Measurements from ENCODE around the gene IVNS1ABP.
A peak's percentile ranks its signal among the peaks of the same experiment; 100 is the strongest.
"Not testable (repeated sequence)": the region's sequence is repeated elsewhere in the genome, so short reads cannot be mapped to it uniquely, and the experiment has no call there.

The IVNS1ABP gene

GRCh38 chr1:185317034-185317885, at the start of gene IVNS1ABP:
TSS of gene IVNS1ABP (minus strand) at chr1:185317243. CDS start at chr1:185309493, 7,750 bp downstream.
- peak within 1 kb of the TSS; percentile 98 for H3K4me3 ChIP-seq (ENCODE audit: low read length)
- peak; percentile 97 for DNase-seq (ENCODE audit: low read depth)
- no peaks in the 10 kb centered on the region for H3K9me3 ChIP-seq (ENCODE audit: control insufficient read depth, low read length)
- peaks cover 32% of the 10 kb centered on the region for H3K4me1 ChIP-seq (ENCODE audit: control insufficient read depth, insufficient read depth, low read length)
- H3K9ac ChIP-seq (ENCODE audit: low read length) = peak within 1 kb of the TSS; percentile 95
- H3K27me3 ChIP-seq (replicated peaks; ENCODE audit: control insufficient read depth, insufficient read depth, low read length) = no peaks in the 10 kb centered on the region
- H3K36me3 ChIP-seq (ENCODE audit: control insufficient read depth, insufficient read depth, low read length, severe bottlenecking) = no peaks in the 10 kb centered on the region

GRCh38 chr1:185365951-185366350, 48.9 kb upstream of the IVNS1ABP start:
- no peaks in the 10 kb centered on the region for H3K36me3 ChIP-seq (ENCODE audit: control insufficient read depth, insufficient read depth, low read length, severe bottlenecking)
- DNase-seq (ENCODE audit: low read depth) = no peak
- H3K4me3 ChIP-seq (ENCODE audit: low read length) = no peak overlapping the region
- peaks cover 9% of the 10 kb centered on the region for H3K9me3 ChIP-seq (ENCODE audit: control insufficient read depth, low read length)
- H3K27me3 ChIP-seq (replicated peaks; ENCODE audit: control insufficient read depth, insufficient read depth, low read length) = no peaks in the 10 kb centered on the region
- H3K9ac ChIP-seq (ENCODE audit: low read length) = no peak overlapping the region
- peaks cover 6% of the 10 kb centered on the region for H3K4me1 ChIP-seq (ENCODE audit: control insufficient read depth, insufficient read depth, low read length)

- DNase-seq (ENCODE audit: low read depth); H3K9me3 ChIP-seq (ENCODE audit: control insufficient read depth, low read length); H3K27me3 ChIP-seq (replicated peaks; ENCODE audit: control insufficient read depth, insufficient read depth, low read length); H3K9ac ChIP-seq (ENCODE audit: low read length); H3K4me1 ChIP-seq (ENCODE audit: control insufficient read depth, insufficient read depth, low read length); H3K4me3 ChIP-seq (ENCODE audit: low read length); H3K36me3 ChIP-seq (ENCODE audit: control insufficient read depth, insufficient read depth, low read length, severe bottlenecking): not testable (repeated sequence)
Measured at GRCh38 chr1:185364528-185364927, 47.5 kb upstream of the IVNS1ABP start.

- no peak for DNase-seq (ENCODE audit: low read depth)
- Histone ChIP-seq H3K9ac (ENCODE audit: low read length) (no peak overlapping the region), H3K9me3 (ENCODE audit: control insufficient read depth, low read length) (peaks cover 9% of the 10 kb centered on the region), H3K4me1 (ENCODE audit: control insufficient read depth, insufficient read depth, low read length) (no peaks in the 10 kb centered on the region), H3K27me3 (replicated peaks; ENCODE audit: control insufficient read depth, insufficient read depth, low read length) (no peaks in the 10 kb centered on the region), H3K4me3 (ENCODE audit: low read length) (no peak overlapping the region), H3K36me3 (ENCODE audit: control insufficient read depth, insufficient read depth, low read length, severe bottlenecking) (no peaks in the 10 kb centered on the region)
Measured at GRCh38 chr1:185363205-185363604, 46.2 kb upstream of the IVNS1ABP start.

GRCh38 chr1:185360714-185361113, 43.7 kb upstream of the IVNS1ABP start:
- H3K9ac ChIP-seq (ENCODE audit: low read length) = no peak overlapping the region
- DNase-seq (ENCODE audit: low read depth) = no peak
- no peaks in the 10 kb centered on the region for H3K36me3 ChIP-seq (ENCODE audit: control insufficient read depth, insufficient read depth, low read length, severe bottlenecking)
- no peaks in the 10 kb centered on the region for H3K4me1 ChIP-seq (ENCODE audit: control insufficient read depth, insufficient read depth, low read length)
- peaks cover 9% of the 10 kb centered on the region for H3K9me3 ChIP-seq (ENCODE audit: control insufficient read depth, low read length)
- no peaks in the 10 kb centered on the region for H3K27me3 ChIP-seq (replicated peaks; ENCODE audit: control insufficient read depth, insufficient read depth, low read length)
- H3K4me3 ChIP-seq (ENCODE audit: low read length) = no peak overlapping the region

- H3K36me3 ChIP-seq (ENCODE audit: control insufficient read depth, insufficient read depth, low read length, severe bottlenecking) = no peaks in the 10 kb centered on the region
- no peaks in the 10 kb centered on the region for H3K4me1 ChIP-seq (ENCODE audit: control insufficient read depth, insufficient read depth, low read length)
- H3K9ac ChIP-seq (ENCODE audit: low read length) = no peak overlapping the region
- H3K27me3 ChIP-seq (replicated peaks; ENCODE audit: control insufficient read depth, insufficient read depth, low read length) = no peaks in the 10 kb centered on the region
- DNase-seq (ENCODE audit: low read depth) = no peak
- H3K4me3 ChIP-seq (ENCODE audit: low read length) = no peak overlapping the region
- peaks cover 9% of the 10 kb centered on the region for H3K9me3 ChIP-seq (ENCODE audit: control insufficient read depth, low read length)
Measured at GRCh38 chr1:185358957-185359356, 41.9 kb upstream of the IVNS1ABP start.

- H3K9me3 ChIP-seq (ENCODE audit: control insufficient read depth, low read length) = no peaks in the 10 kb centered on the region
- H3K36me3 ChIP-seq (ENCODE audit: control insufficient read depth, insufficient read depth, low read length, severe bottlenecking) = no peaks in the 10 kb centered on the region
- no peak overlapping the region for H3K4me3 ChIP-seq (ENCODE audit: low read length)
Measured at GRCh38 chr1:185355947-185356346, 38.9 kb upstream of the IVNS1ABP start.

GRCh38 chr1:185353124-185353523, 36.1 kb upstream of the IVNS1ABP start:
- H3K9ac ChIP-seq (ENCODE audit: low read length) = no peak overlapping the region
- no peak overlapping the region for H3K4me3 ChIP-seq (ENCODE audit: low read length)
- H3K9me3 ChIP-seq (ENCODE audit: control insufficient read depth, low read length) = no peaks in the 10 kb centered on the region
- H3K36me3 ChIP-seq (ENCODE audit: control insufficient read depth, insufficient read depth, low read length, severe bottlenecking) = no peaks in the 10 kb centered on the region
- no peaks in the 10 kb centered on the region for H3K27me3 ChIP-seq (replicated peaks; ENCODE audit: control insufficient read depth, insufficient read depth, low read length)
- DNase-seq (ENCODE audit: low read depth) = no peak
- no peaks in the 10 kb centered on the region for H3K4me1 ChIP-seq (ENCODE audit: control insufficient read depth, insufficient read depth, low read length)

More at GRCh38 chr1:185355947-185356346, 38.9 kb upstream of the IVNS1ABP start:
- DNase-seq (ENCODE audit: low read depth) = no peak
- Histone ChIP-seq H3K4me1 (ENCODE audit: control insufficient read depth, insufficient read depth, low read length) (no peaks in the 10 kb centered on the region), H3K9ac (ENCODE audit: low read length) (no peak overlapping the region), H3K27me3 (replicated peaks; ENCODE audit: control insufficient read depth, insufficient read depth, low read length) (no peaks in the 10 kb centered on the region)

- H3K27me3 ChIP-seq (replicated peaks; ENCODE audit: control insufficient read depth, insufficient read depth, low read length) = no peaks in the 10 kb centered on the region
- no peak for DNase-seq (ENCODE audit: low read depth)
Measured at GRCh38 chr1:185351734-185352466, 34.9 kb upstream of the IVNS1ABP start.

GRCh38 chr1:185350027-185350442, 33.0 kb upstream of the IVNS1ABP start:
- no peaks in the 10 kb centered on the region for H3K4me1 ChIP-seq (ENCODE audit: control insufficient read depth, insufficient read depth, low read length)
- peak; percentile 27 for DNase-seq (ENCODE audit: low read depth)
- H3K4me3 ChIP-seq (ENCODE audit: low read length) = no peak overlapping the region
- H3K9ac ChIP-seq (ENCODE audit: low read length) = no peak overlapping the region
- no peaks in the 10 kb centered on the region for H3K36me3 ChIP-seq (ENCODE audit: control insufficient read depth, insufficient read depth, low read length, severe bottlenecking)
- no peaks in the 10 kb centered on the region for H3K27me3 ChIP-seq (replicated peaks; ENCODE audit: control insufficient read depth, insufficient read depth, low read length)
- H3K9me3 ChIP-seq (ENCODE audit: control insufficient read depth, low read length) = no peaks in the 10 kb centered on the region

More at GRCh38 chr1:185351734-185352466, 34.9 kb upstream of the IVNS1ABP start:
- H3K36me3 ChIP-seq (ENCODE audit: control insufficient read depth, insufficient read depth, low read length, severe bottlenecking) = no peaks in the 10 kb centered on the region
- no peak overlapping the region for H3K4me3 ChIP-seq (ENCODE audit: low read length)
- H3K4me1 ChIP-seq (ENCODE audit: control insufficient read depth, insufficient read depth, low read length) = no peaks in the 10 kb centered on the region
- H3K9ac ChIP-seq (ENCODE audit: low read length) = no peak overlapping the region
- H3K9me3 ChIP-seq (ENCODE audit: control insufficient read depth, low read length) = no peaks in the 10 kb centered on the region

- H3K27me3 ChIP-seq (replicated peaks; ENCODE audit: control insufficient read depth, insufficient read depth, low read length) = no peaks in the 10 kb centered on the region
- no peak overlapping the region for H3K4me3 ChIP-seq (ENCODE audit: low read length)
- H3K9me3 ChIP-seq (ENCODE audit: control insufficient read depth, low read length) = no peaks in the 10 kb centered on the region
- no peak for DNase-seq (ENCODE audit: low read depth)
- H3K36me3 ChIP-seq (ENCODE audit: control insufficient read depth, insufficient read depth, low read length, severe bottlenecking) = no peaks in the 10 kb centered on the region
- H3K9ac ChIP-seq (ENCODE audit: low read length) = no peak overlapping the region
- no peaks in the 10 kb centered on the region for H3K4me1 ChIP-seq (ENCODE audit: control insufficient read depth, insufficient read depth, low read length)
Measured at GRCh38 chr1:185349556-185349955, 32.5 kb upstream of the IVNS1ABP start.
